ENCODE results near the gene TOX4.
"Not testable (repeated sequence)": the region's sequence is repeated elsewhere in the genome, so short reads cannot be mapped to it uniquely, and the experiment has no call there.

Gene TOX4

GRCh38 chr14:21535545-21536417, 58.8 kb downstream of the TOX4 start:
- DNase-seq = no peak

- no peak for DNase-seq
Measured at GRCh38 chr14:21536418-21537089, 59.6 kb downstream of the TOX4 start.

DNA sequence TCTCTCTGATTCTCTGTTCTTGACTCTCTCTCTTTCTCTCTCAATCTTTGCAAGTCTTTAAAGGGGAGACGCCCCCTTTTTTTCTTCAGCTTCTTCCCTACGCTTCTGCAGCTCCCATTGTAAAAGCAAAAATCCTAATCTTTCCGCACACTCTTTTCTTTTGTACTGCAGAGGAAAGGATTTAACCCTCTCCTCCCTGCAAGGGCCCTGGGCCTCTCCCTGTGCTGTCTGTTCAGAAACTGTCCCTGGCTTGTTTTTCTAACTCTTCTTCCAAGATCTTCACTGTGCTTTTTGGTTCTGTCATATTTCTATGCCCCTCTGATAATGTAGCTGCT, 60.1 kb downstream of the TOX4 start:
- no peak for DNase-seq

DNA sequence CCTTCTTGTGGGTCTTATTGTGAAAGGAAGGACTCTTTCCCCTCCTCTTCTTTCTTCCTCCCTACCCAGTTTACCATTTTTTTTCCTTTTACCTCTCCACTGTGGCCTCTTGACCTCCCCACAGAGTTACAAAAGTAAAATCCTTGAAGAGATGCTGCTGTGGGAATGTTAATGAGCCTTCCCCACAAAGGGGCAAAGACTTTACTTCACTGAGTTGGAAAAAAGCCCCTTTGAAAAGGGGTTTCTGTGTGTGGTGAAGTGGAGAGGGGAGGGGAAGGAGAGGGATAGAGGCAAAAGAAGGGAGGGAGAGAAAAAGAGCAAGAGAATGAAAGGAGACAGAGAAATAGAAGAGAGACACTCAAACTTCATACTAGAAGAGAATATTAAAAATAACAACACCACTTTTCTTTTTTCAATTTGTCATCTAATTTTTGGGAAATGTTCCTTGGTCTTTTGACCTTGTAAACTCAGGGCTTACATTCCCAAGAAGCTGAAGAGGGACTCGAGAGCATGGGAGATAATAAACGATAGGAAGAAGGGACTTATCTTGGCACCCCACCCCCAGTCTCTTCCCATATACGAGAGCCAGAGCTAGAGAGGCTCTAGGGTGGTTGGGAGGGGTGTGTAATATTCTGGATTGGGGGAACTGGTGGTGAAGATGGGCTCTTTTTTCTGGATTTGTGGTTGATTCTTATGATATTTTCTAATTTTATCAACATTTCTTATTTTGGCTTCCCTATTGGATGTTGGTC, 62.4 kb downstream of the TOX4 start:
- no peak for DNase-seq

GRCh38 chr14:21541413-21542074, 64.5 kb downstream of the TOX4 start:
- DNase-seq = no peak

GRCh38 chr14:21543521-21543960, 66.5 kb downstream of the TOX4 start:
- DNase-seq = no peak

DNA sequence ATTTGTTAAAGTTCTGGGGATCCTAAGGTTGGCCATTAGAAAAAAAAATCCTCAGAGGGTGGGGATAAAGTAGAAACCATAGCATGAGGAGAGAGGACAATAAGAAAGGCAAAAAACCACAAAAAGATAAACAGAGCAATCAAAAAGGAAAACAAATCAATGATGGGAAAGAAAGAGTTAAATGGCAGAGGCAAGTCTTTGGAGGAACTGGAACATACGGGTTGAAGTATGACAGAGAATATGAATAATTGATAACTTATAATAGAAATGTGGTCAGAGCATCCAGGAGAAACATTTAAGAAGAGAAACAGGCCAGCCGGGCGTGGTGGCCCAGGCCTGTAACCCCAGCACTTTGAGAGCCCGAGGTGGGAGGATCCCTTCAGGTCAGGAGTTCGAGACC, 67.0 kb downstream of the TOX4 start:
- no peak for DNase-seq

- not testable (repeated sequence) for DNase-seq
Measured at GRCh38 chr14:21544588-21544987, 67.6 kb downstream of the TOX4 start.

Measured in effector CD4-positive, alpha-beta T cell (primary cell).